Loucy (cell line): ENCODE measurements around the gene TAF11L11.
"Not testable (repeated sequence)": the region's sequence is repeated elsewhere in the genome, so short reads cannot be mapped to it uniquely, and the experiment has no call there.

ENCODE experiments used
- H2AFZ ChIP-seq: fragments of 200-600 bp; sonication (generic); 2 replicates; pipeline ENCODE4 v1.6.0; 2016; ENCODE audit warnings: antibody characterized with exemption, mild to moderate bottlenecking, low read length, moderate library complexity
- H3F3A ChIP-seq: fragments of 200-600 bp; 2 replicates; pipeline ENCODE4 v1.6.0; 2016; ENCODE audit warnings: antibody characterized with exemption, low read depth, mild to moderate bottlenecking
- H3K27me3 ChIP-seq: fragments of 200-600 bp; sonication (generic); 2 replicates; pipeline ENCODE4 v1.6.1; 2014; ENCODE audit warnings: low read length, mild to moderate bottlenecking; ENCODE audit not compliant: insufficient read depth, poor library complexity, severe bottlenecking
- H3K36me3 ChIP-seq: fragments of 200-600 bp; sonication (generic); 2 replicates; pipeline ENCODE4 v1.6.1; 2016; ENCODE audit warnings: low read length; ENCODE audit not compliant: insufficient read depth
- H3K4me1 ChIP-seq: fragments of 200-600 bp; sonication (generic); 2 replicates; pipeline ENCODE4 v1.5.1; 2014; ENCODE audit warnings: low read length, mild to moderate bottlenecking; ENCODE audit not compliant: insufficient read depth, poor library complexity, severe bottlenecking
- H3K4me2 ChIP-seq: fragments of 200-600 bp; sonication (generic); 2 replicates; pipeline ENCODE4 v1.6.0; 2014; ENCODE audit warnings: antibody characterized with exemption, low read length, low read depth, mild to moderate bottlenecking; ENCODE audit not compliant: poor library complexity, severe bottlenecking
- H3K4me3 ChIP-seq: fragments of 200-600 bp; sonication (generic); 2 replicates; pipeline ENCODE4 v1.5.1; 2014; ENCODE audit warnings: low read length, mild to moderate bottlenecking, mixed read lengths; ENCODE audit not compliant: poor library complexity, severe bottlenecking
- H3K79me2 ChIP-seq: fragments of 200-600 bp; sonication (generic); 2 replicates; pipeline ENCODE4 v1.6.1; 2014; ENCODE audit warnings: low read length; ENCODE audit not compliant: insufficient read depth
- H3K9ac ChIP-seq: fragments of 200-600 bp; sonication (generic); 2 replicates; pipeline ENCODE4 v1.6.0; 2014; ENCODE audit warnings: mild to moderate bottlenecking, low read depth, low read length, moderate library complexity; ENCODE audit not compliant: poor library complexity, severe bottlenecking
- H3K9me2 ChIP-seq: fragments of 200-600 bp; sonication (generic); replicated peaks from 2 replicates; pipeline ENCODE4 v1.6.1; 2016; ENCODE audit warnings: low read depth, low read length, mixed read lengths
- H3K9me3 ChIP-seq: fragments of 200-600 bp; sonication (generic); 2 replicates; pipeline ENCODE4 v1.6.1; 2014; ENCODE audit warnings: mild to moderate bottlenecking, antibody characterized with exemption, low read length, low read depth; ENCODE audit not compliant: insufficient read depth
- H4K20me1 ChIP-seq: fragments of 200-600 bp; sonication (generic); 2 replicates; pipeline ENCODE4 v1.6.0; 2014; ENCODE audit warnings: antibody characterized with exemption, low read length, mild to moderate bottlenecking; ENCODE audit not compliant: insufficient read depth, poor library complexity, severe bottlenecking
- CTCF ChIP-seq: fragments of 200-600 bp; sonication (generic); conservative IDR thresholded peaks from 2 replicates; pipeline ENCODE4 v1.5.1; 2014; ENCODE audit warnings: mild to moderate bottlenecking, antibody characterized with exemption, low read length
- EZH2phosphoT487 ChIP-seq: fragments of 200-600 bp; IDR thresholded peaks from 2 replicates; pipeline ENCODE4 v1.6.1; 2018; ENCODE audit warnings: antibody characterized with exemption, mild to moderate bottlenecking, moderate library complexity, borderline replicate concordance

TAF11L11 gene

GRCh38 chr5:17634160-17634559, 30.2 kb downstream of the TAF11L11 start, which contains the start of gene TAF11L14:
Gene TAF11L14 (plus strand): TSS chr5:17634460.
- Histone ChIP-seq H3K4me3 (no peak within 1 kb of the TSS), H3K9me2 (no peaks in the 10 kb centered on the region), H4K20me1 (no peaks in the 10 kb centered on the region), H3F3A (no peaks in the 10 kb centered on the region), H2AFZ (no peak within 1 kb of the TSS), H3K4me2 (no peak within 1 kb of the TSS), H3K27me3 (no peaks in the 10 kb centered on the region), H3K36me3 (no peaks in the 10 kb centered on the region), H3K79me2 (no peaks in the 10 kb centered on the region), H3K9me3 (no peaks in the 10 kb centered on the region; the same call in 1 of the 2 replicates), H3K9ac (no peak within 1 kb of the TSS), H3K4me1 (no peaks in the 10 kb centered on the region)
- TF ChIP-seq CTCF (no peak), EZH2phosphoT487 (no peak)

- H3K4me2 ChIP-seq, H4K20me1 ChIP-seq, H3K9ac ChIP-seq, H3K27me3 ChIP-seq, H2AFZ ChIP-seq, H3K4me1 ChIP-seq, H3K9me3 ChIP-seq, H3K36me3 ChIP-seq, H3F3A ChIP-seq, H3K4me3 ChIP-seq, H3K79me2 ChIP-seq, H3K9me2 ChIP-seq: not testable (repeated sequence)
Observed at GRCh38 chr5:17649232-17649631, 45.2 kb downstream of the TAF11L11 start.

- H3K4me3 ChIP-seq, H2AFZ ChIP-seq, H4K20me1 ChIP-seq, H3K9me3 ChIP-seq, H3K79me2 ChIP-seq, H3K27me3 ChIP-seq, H3K9me2 ChIP-seq, H3K9ac ChIP-seq, H3F3A ChIP-seq, H3K36me3 ChIP-seq, H3K4me1 ChIP-seq, H3K4me2 ChIP-seq: not testable (repeated sequence)
Observed at GRCh38 chr5:17655201-17655759, 51.3 kb downstream of the TAF11L11 start.
